HEK293 (cell line): ENCODE data around the gene NOC2L.

Source experiments
- CTCF ChIA-PET: fragments of 350-600 bp; formaldehyde crosslinking; extraction: SDS; loops from one replicate; lab custom pipeline; 2021; ENCODE audit warnings: antibody characterized with exemption; lab: Yijun Ruan, JAX
- POLR2A ChIA-PET: fragments of 300-600 bp; formaldehyde crosslinking; extraction: SDS; loops from one replicate; lab custom pipeline; 2020; ENCODE audit warnings: antibody characterized with exemption, inconsistent platforms; lab: Yijun Ruan, JAX
- H3K27ac ChIP-seq: fragments of 200-500 bp; sonication (Bioruptor generic); 2 replicates; pipeline ENCODE4 v1.5.1; 2014; ENCODE audit warnings: low read depth, low read length, control low read depth, inconsistent platforms; ENCODE audit errors: extremely low read depth
- H3K36me3 ChIP-seq, 2 experiments: fragments of 200-500 bp in 1 of 2; sonication (Bioruptor generic) in 1 of 2; 1 replicate in 1 of 2; 2 replicates in 1 of 2; pipeline ENCODE4 v1.5.1; 2014 to 2017; ENCODE audit warnings: inconsistent platforms in 2 of 2, low read length in 2 of 2; ENCODE audit not compliant: control insufficient read depth in 2 of 2, insufficient read depth in 1 of 2
- H3K4me1 ChIP-seq: fragments of 200-500 bp; sonication (Bioruptor generic); 2 replicates; pipeline ENCODE4 v1.5.1; 2014; ENCODE audit warnings: mild to moderate bottlenecking, low read length, inconsistent platforms; ENCODE audit not compliant: control insufficient read depth, insufficient read depth
- H3K4me3 ChIP-seq: 2 replicates; pipeline ENCODE4 v1.5.1; 2011; ENCODE audit warnings: low read depth, mild to moderate bottlenecking, control low read depth, low read length, moderate library complexity
- H3K9me3 ChIP-seq: fragments of 200-500 bp; sonication (Bioruptor generic); 2 replicates; pipeline ENCODE4 v1.5.1; 2014; ENCODE audit warnings: low read depth, low read length, inconsistent platforms; ENCODE audit not compliant: control insufficient read depth, insufficient read depth
- ELK4 ChIP-seq: IDR thresholded peaks from 2 replicates; pipeline ENCODE4 v1.6.1; 2011; ENCODE audit warnings: mild to moderate bottlenecking, low read depth, low read length, borderline replicate concordance
- GLI2 ChIP-seq: fragments of 450-650 bp; formaldehyde crosslinking; IDR thresholded peaks from 2 replicates; pipeline ENCODE4; 2017; ENCODE audit warnings: missing biosample characterization, missing genetic modification characterization, low read depth, borderline replicate concordance
- KLF16 ChIP-seq: fragments of 450-650 bp; formaldehyde crosslinking; IDR thresholded peaks from 2 replicates; pipeline ENCODE4 v1.5.1; 2017; ENCODE audit warnings: missing biosample characterization, missing genetic modification characterization
- PRDM1 ChIP-seq: fragments of 450-650 bp; formaldehyde crosslinking; IDR thresholded peaks from 2 replicates; pipeline ENCODE4; 2016; ENCODE audit warnings: missing biosample characterization, missing genetic modification characterization
- PRDM2 ChIP-seq: fragments of 450-650 bp; formaldehyde crosslinking; IDR thresholded peaks from 2 replicates; pipeline ENCODE4 v1.5.1; 2016; ENCODE audit warnings: missing biosample characterization, missing genetic modification characterization, borderline replicate concordance
- YY1 ChIP-seq: fragments of 450-650 bp; formaldehyde crosslinking; IDR thresholded peaks from 2 replicates; pipeline ENCODE4 v1.5.1; 2018; ENCODE audit warnings: missing biosample characterization, missing genetic modification characterization
- ZBTB44 ChIP-seq: fragments of 450-650 bp; IDR thresholded peaks from 2 replicates; pipeline ENCODE4 v1.5.1; 2018; ENCODE audit warnings: missing biosample characterization, mild to moderate bottlenecking, missing genetic modification characterization
- ZFP37 ChIP-seq: fragments of 450-650 bp; formaldehyde crosslinking; IDR thresholded peaks from 2 replicates; pipeline ENCODE4 v1.5.1; 2016; ENCODE audit warnings: missing biosample characterization, missing genetic modification characterization
- ZNF155 ChIP-seq: fragments of 450-650 bp; formaldehyde crosslinking; IDR thresholded peaks from 2 replicates; pipeline ENCODE4 v1.5.1; 2016; ENCODE audit warnings: missing biosample characterization, missing genetic modification characterization
- ZNF266 ChIP-seq: fragments of 450-650 bp; formaldehyde crosslinking; IDR thresholded peaks from 2 replicates; pipeline ENCODE4 v1.5.1; 2016; ENCODE audit warnings: missing biosample characterization, missing genetic modification characterization, low read depth
- ZNF280D ChIP-seq: fragments of 450-650 bp; formaldehyde crosslinking; IDR thresholded peaks from 2 replicates; pipeline ENCODE4 v1.5.1; 2016; ENCODE audit warnings: missing biosample characterization, missing genetic modification characterization
- ZNF341 ChIP-seq: fragments of 450-650 bp; formaldehyde crosslinking; IDR thresholded peaks from 2 replicates; pipeline ENCODE4; 2016; ENCODE audit warnings: low read depth, missing biosample characterization, missing genetic modification characterization
- ZNF354C ChIP-seq: fragments of 450-650 bp; formaldehyde crosslinking; IDR thresholded peaks from 2 replicates; pipeline ENCODE4 v1.5.1; 2016; ENCODE audit warnings: missing biosample characterization, missing genetic modification characterization, low read depth, borderline replicate concordance
- ZNF37A ChIP-seq: fragments of 450-650 bp; IDR thresholded peaks from 2 replicates; pipeline ENCODE4 v1.5.1; 2018; ENCODE audit warnings: missing biosample characterization, missing genetic modification characterization
- ZNF426 ChIP-seq: fragments of 450-650 bp; formaldehyde crosslinking; IDR thresholded peaks from 2 replicates; pipeline ENCODE4 v1.5.1; 2017; ENCODE audit warnings: missing biosample characterization, missing genetic modification characterization, mild to moderate bottlenecking, inconsistent platforms, moderate library complexity
- ZNF530 ChIP-seq: fragments of 450-650 bp; formaldehyde crosslinking; IDR thresholded peaks from 2 replicates; pipeline ENCODE4 v1.5.1; 2016; ENCODE audit warnings: low read depth, missing biosample characterization, missing genetic modification characterization
- ZNF544 ChIP-seq: fragments of 450-650 bp; formaldehyde crosslinking; IDR thresholded peaks from 2 replicates; pipeline ENCODE4 v1.5.0; 2017; ENCODE audit warnings: missing biosample characterization, missing genetic modification characterization
- ZNF580 ChIP-seq: fragments of 450-650 bp; formaldehyde crosslinking; IDR thresholded peaks from 2 replicates; pipeline ENCODE4 v1.5.1; 2016; ENCODE audit warnings: missing biosample characterization, missing genetic modification characterization
- ZNF629 ChIP-seq: fragments of 450-650 bp; formaldehyde crosslinking; IDR thresholded peaks from 2 replicates; pipeline ENCODE4 v1.5.1; 2017; ENCODE audit warnings: missing biosample characterization, missing genetic modification characterization
- ZNF837 ChIP-seq: fragments of 450-650 bp; formaldehyde crosslinking; IDR thresholded peaks from 2 replicates; pipeline ENCODE4 v1.5.1; 2016; ENCODE audit warnings: missing biosample characterization, missing genetic modification characterization

The NOC2L gene

GRCh38 chr1:941015-941587 lies 18.0 kb downstream of the NOC2L start (continued):
- no peak for TF ChIP-seq PRDM1 (tag by site-specific recombination)
- no peak for TF ChIP-seq ZNF426

- H3K27ac ChIP-seq, result peak overlapping the region; percentile 98
- CTCF ChIA-PET, result interaction anchor here (0.7 to 3.0 kb wide), 12 partner anchors 9 to 226 kb away, joined by 3 to 17 read pairs (median 4); no protein-coding TSS in a partner anchor
- peaks cover 0 to 38% of the 10 kb centered on the region in 2 experiments; a peak in 1 of 3 replicates for H3K36me3 ChIP-seq
- POLR2A ChIA-PET, result interaction anchor here (0.9 to 9.4 kb wide), 13 partner anchors 9 to 61 kb away, joined by 3 to 111 read pairs (median 7); partner anchors contain the start of genes HES4, PLEKHN1 and SAMD11
- peak overlapping the region; percentile 30 for H3K4me3 ChIP-seq
- no peaks in the 10 kb centered on the region for H3K9me3 ChIP-seq
- peaks cover 52% of the 10 kb centered on the region for H3K4me1 ChIP-seq
- TF ChIP-seq ZNF280D, result no peak
- no peak for TF ChIP-seq ZFP37 (tag by site-specific recombination)
- no peak for TF ChIP-seq ZNF544 (tag by site-specific recombination)
- TF ChIP-seq ZNF155, result no peak
- no peak for TF ChIP-seq ZNF354C (tag by site-specific recombination)
- TF ChIP-seq ZNF341, result peak; percentile 69
- TF ChIP-seq ZBTB44 (tag by site-specific recombination), result peak; percentile 91
- TF ChIP-seq YY1 (tag by site-specific recombination), result 0 out of 2 replicates have a peak, but pooled peaks have one; percentile 18
- TF ChIP-seq GLI2, result 0 out of 2 replicates have a peak, but pooled peaks have one; percentile 53
- no peak for TF ChIP-seq ZNF266
- 0 out of 2 replicates have a peak, but pooled peaks have one; percentile 35 for TF ChIP-seq ZNF37A (tag by site-specific recombination)
- no peak for TF ChIP-seq ZNF530 (tag by site-specific recombination)
- no peak for TF ChIP-seq ZNF580 (tag by site-specific recombination)
- no peak for TF ChIP-seq ELK4
- TF ChIP-seq PRDM2 (tag by site-specific recombination), result no peak
- no peak for TF ChIP-seq ZNF837 (tag by site-specific recombination)
- peak; percentile 60; the same call in 1 of the 2 replicates for TF ChIP-seq KLF16 (tag by site-specific recombination)
- TF ChIP-seq ZNF629, result peak; percentile 37
These were observed 18.7 kb downstream of the NOC2L start for GRCh38 chr1:940107-941014.
